Right lobe of liver (tissue), 6 donors: ENCODE data around the gene NCDN. TPM values are rescaled to one million over a fixed set of nuclear protein-coding genes. Genes with fewer than 3 reads are reported as not detected.

Experiments
- ATAC-seq, 4 donors: fragments of 200-7000 bp; cut with Tn5 transposase; one replicate each; pipeline ENCODE4 v1.9.1; 2020; ENCODE audit warnings: mild to moderate bottlenecking in 4 of 4, moderate library complexity in 4 of 4
- DNase-seq, 3 donors: peaks; one replicate each; pipeline ENCODE4 v3.0.0-alpha.2; 2020
- H3K27ac ChIP-seq, 3 donors: fragments of 200-600 bp; one replicate each; pipeline ENCODE4 v1.8.0; 2022
- H3K27me3 ChIP-seq, 2 donors: fragments of 200-600 bp; one replicate each; pipeline ENCODE4 v1.8.0; 2022
- H3K36me3 ChIP-seq, 4 donors: fragments of 200-600 bp; sonication (generic) in 1 of 4; one replicate each; pipeline versions ENCODE4 v1.5.1 to v1.8.0; 2017 to 2022; ENCODE audit warnings: control low read depth in 1 of 4
- H3K4me1 ChIP-seq, 4 donors: fragments of 200-600 bp; sonication (generic) in 1 of 4; one replicate each; pipeline versions ENCODE4 v1.5.1 to v1.8.0; 2017 to 2022; ENCODE audit warnings: control low read depth in 1 of 4
- H3K4me3 ChIP-seq, 3 donors: fragments of 200-600 bp; one replicate each; pipeline ENCODE4 v1.8.0; 2022
- H3K9me3 ChIP-seq, 4 donors: fragments of 200-600 bp; sonication (generic) in 1 of 4; one replicate each; pipeline versions ENCODE4 v1.5.1 to v1.8.0; 2017 to 2022; ENCODE audit warnings: control low read depth in 1 of 4
- POLR2A ChIP-seq: fragments of 450-650 bp; IDR thresholded peaks from one replicate; pipeline ENCODE4 v1.6.1; 2017; ENCODE audit warnings: antibody characterized with exemption, mild to moderate bottlenecking
- whole genome bisulfite sequencing: methylation state at CpG from one replicate; pipeline ENCODE4 v1.1.6; 2018; ENCODE audit warnings: low coverage, low lambda C conversion rate; ENCODE audit not compliant: insufficient coverage; ENCODE audit errors: missing lambda C conversion rate; 5-methylcytosine and 5-hydroxymethylcytosine counted together
- intact Hi-C, 2 donors: fragments of 100-400 bp; cut with DNase I; formaldehyde crosslinking; loops; one replicate each; pipeline versions ENCODE4 v1.11.2 to v1.14.1; 2022
- total RNA-seq, 6 experiments: library from RNA; depleted of rRNA in 2 of 6; stranded (reverse); fragments of >200 nt in 2 of 6; fragmentation: NEBNext Ultra II Directional in 3 of 6; extraction: Animal tissue kit (Norgen Biotek cat#: 25700) in 3 of 6; gene quantifications; one replicate each; pipeline versions ENCODE4 v1.1.0 to v1.2.4, GENCODE V29; 2016 to 2023
- TF ChIP-seq, protein P1 (sequence below), 4 donors: fragments of 200-600 bp in 3 of 4; fragments of 450-650 bp in 1 of 4; IDR thresholded peaks; one replicate each; pipeline versions ENCODE4 v1.5.1 to v1.8.0; 2016 to 2022; ENCODE audit warnings: antibody characterized with exemption in 4 of 4, mild to moderate bottlenecking in 2 of 4
- donor health status: DM: no; HTN: yes; CAD: no.
- donor health status: DM: no; HTN: no; CAD: no.
- donor health status: DM: no; HTN: no; CAD: no.
- donor health status: DM: no; HTN: yes; CAD: no.
- donor health status: DM: no; HTN: yes; CAD: no.

The NCDN gene
- total RNA-seq, 6 experiments from 2014 or later = 5.9 to 11.7 (median 7.3) TPM

GRCh38 chr1:35531368-35531767 is 26.2 kb upstream of the NCDN start:
- no peak for TF ChIP-seq POLR2A
- TF ChIP-seq, protein P1, sequence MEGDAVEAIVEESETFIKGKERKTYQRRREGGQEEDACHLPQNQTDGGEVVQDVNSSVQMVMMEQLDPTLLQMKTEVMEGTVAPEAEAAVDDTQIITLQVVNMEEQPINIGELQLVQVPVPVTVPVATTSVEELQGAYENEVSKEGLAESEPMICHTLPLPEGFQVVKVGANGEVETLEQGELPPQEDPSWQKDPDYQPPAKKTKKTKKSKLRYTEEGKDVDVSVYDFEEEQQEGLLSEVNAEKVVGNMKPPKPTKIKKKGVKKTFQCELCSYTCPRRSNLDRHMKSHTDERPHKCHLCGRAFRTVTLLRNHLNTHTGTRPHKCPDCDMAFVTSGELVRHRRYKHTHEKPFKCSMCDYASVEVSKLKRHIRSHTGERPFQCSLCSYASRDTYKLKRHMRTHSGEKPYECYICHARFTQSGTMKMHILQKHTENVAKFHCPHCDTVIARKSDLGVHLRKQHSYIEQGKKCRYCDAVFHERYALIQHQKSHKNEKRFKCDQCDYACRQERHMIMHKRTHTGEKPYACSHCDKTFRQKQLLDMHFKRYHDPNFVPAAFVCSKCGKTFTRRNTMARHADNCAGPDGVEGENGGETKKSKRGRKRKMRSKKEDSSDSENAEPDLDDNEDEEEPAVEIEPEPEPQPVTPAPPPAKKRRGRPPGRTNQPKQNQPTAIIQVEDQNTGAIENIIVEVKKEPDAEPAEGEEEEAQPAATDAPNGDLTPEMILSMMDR (IDR thresholded peaks at IDR 0.05) = no peak
- ATAC-seq = no peak
- DNase-seq = no peak
- Histone ChIP-seq H3K4me3 (no peak overlapping the region), H3K27me3 (no peaks in the 10 kb centered on the region), H3K27ac (no peak overlapping the region), H3K9me3 (peaks cover 0 to 4% (median 0%) of the 10 kb centered on the region in 4 donors), H3K4me1 (no peaks in the 10 kb centered on the region), H3K36me3 (no peaks in the 10 kb centered on the region)
- WGBS = 40% methylated on average over 1 of the region's 6 CpGs
- intact Hi-C loops = no loop called here

DNA sequence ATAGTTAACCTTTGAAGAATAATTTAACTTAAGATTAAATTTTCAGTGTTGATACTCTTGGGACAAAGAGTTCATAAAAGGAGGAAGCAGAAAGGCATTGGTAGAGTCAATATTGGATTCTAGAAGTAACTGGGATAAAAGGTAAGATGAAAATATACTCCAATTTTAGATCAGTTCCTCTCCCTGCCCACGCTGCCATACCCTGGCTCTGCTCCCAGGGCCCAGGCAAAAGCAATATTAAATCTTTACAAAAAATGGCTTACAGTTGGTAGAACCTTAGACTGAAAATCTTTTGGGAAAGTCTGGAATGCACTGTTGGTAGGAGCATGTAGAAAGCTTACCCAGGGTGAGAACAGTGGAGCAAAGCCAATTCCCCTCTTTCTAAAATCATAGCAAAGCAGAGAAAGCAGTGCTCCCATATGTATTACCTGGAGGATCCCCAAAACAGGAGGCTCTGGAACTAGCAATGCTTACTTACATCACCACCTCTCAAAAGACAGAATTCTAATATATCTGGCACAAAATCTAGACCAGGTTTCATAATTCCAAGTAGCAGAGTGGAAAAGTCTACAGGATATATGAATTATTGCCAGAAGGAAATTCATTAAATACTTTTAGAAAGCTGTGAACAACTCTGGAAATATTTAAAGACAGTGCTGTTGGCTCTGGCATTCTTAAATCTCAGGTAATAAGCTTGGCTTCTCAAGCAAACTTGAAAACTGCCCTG is 24.9 kb upstream of the NCDN start:
- intact Hi-C loops = no loop called here
- 78% methylated on average over 1 of the region's 1 CpG for WGBS
- Histone ChIP-seq H3K36me3 (no peaks in the 10 kb centered on the region), H3K27ac (no peak overlapping the region), H3K9me3 (peaks cover 0 to 2% (median 0%) of the 10 kb centered on the region in 4 donors), H3K27me3 (no peaks in the 10 kb centered on the region), H3K4me1 (no peaks in the 10 kb centered on the region), H3K4me3 (no peak overlapping the region)
- no peak for ATAC-seq
- no peak for DNase-seq
- no peak for TF ChIP-seq POLR2A

DNA sequence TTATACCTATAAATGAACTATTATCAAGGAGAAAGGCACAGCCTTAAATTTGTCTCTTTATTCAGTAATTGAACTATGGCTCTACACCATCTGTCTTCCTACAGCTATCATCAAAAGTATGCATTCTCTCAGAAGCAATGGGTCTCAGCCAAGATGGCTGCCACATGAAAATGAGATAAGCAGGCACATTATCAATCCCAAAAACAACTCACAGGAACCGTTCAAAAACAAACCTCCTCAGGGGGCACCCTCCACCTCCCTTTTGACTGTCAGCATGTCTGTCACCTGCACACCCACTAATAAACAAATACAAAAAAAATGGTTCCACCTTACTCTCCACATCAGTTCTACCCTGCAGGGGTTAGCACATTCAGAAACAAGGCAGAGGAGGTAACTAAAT is 24.0 kb upstream of the NCDN start:
- Histone ChIP-seq H3K4me3 (no peak overlapping the region), H3K9me3 (no peaks in the 10 kb centered on the region), H3K27ac (no peak overlapping the region), H3K36me3 (no peaks in the 10 kb centered on the region), H3K4me1 (no peaks in the 10 kb centered on the region), H3K27me3 (no peaks in the 10 kb centered on the region)
- intact Hi-C loops = no loop called here
- DNase-seq (no peak), ATAC-seq (no peak)
- 36% methylated on average over 1 of the region's 1 CpG for WGBS
- TF ChIP-seq POLR2A = no peak
- TF ChIP-seq, protein P1 (IDR thresholded peaks at IDR 0.05) = no peak

DNA sequence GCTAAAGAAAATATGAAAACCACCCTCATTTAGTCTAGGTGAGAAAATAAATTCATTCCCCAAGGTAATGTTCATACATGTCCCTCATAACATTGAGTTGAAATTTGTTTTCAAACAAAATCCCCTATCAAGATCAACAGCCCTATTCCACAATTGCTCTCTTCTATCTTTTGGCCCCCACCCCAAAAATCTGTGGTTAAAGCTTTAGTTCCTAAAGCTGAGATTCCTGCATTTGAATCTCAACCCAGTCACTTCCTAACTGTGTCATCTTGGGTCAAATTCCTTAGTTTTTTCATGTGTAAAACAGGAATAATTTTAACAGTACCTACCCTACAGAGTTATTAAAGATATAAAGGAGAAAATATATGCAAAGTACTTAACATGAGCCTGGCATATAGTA is 22.4 kb upstream of the NCDN start:
- no peaks in the 10 kb centered on the region for H3K27me3 ChIP-seq
- peaks cover 0 to 3% (median 0%) of the 10 kb centered on the region in 4 donors for H3K4me1 ChIP-seq
- DNase-seq (no peak), ATAC-seq (no peak)
- intact Hi-C loops = no loop called here
- H3K27ac ChIP-seq = no peak overlapping the region
- no peak for TF ChIP-seq POLR2A
- TF ChIP-seq, protein P1 (IDR thresholded peaks at IDR 0.05) = no peak
- no peak overlapping the region for H3K4me3 ChIP-seq
- no peaks in the 10 kb centered on the region for H3K36me3 ChIP-seq
- H3K9me3 ChIP-seq = no peaks in the 10 kb centered on the region

GRCh38 chr1:35536556-35537162 is 20.9 kb upstream of the NCDN start:
- ATAC-seq (no peak), DNase-seq (no peak)
- no peak overlapping the region for H3K4me3 ChIP-seq
- H3K27ac ChIP-seq = no peak overlapping the region
- H3K36me3 ChIP-seq = no peaks in the 10 kb centered on the region
- no peaks in the 10 kb centered on the region for H3K9me3 ChIP-seq
- TF ChIP-seq POLR2A = no peak
- TF ChIP-seq, protein P1 (IDR thresholded peaks at IDR 0.05) = no peak
- peaks cover 0 to 6% (median 0%) of the 10 kb centered on the region in 4 donors for H3K4me1 ChIP-seq
- WGBS = 100% methylated on average over 2 of the region's 2 CpGs
- no peaks in the 10 kb centered on the region for H3K27me3 ChIP-seq
- intact Hi-C loops = no loop called here
